IPS-11a (cell line): Measurements from ENCODE around the gene NR2F2.

Experiments
- H3K4me3 ChIP-seq: one replicate; pipeline ENCODE4 v1.5.1; 2013; ENCODE audit warnings: low read depth, low read length, control low read depth

NR2F2 gene

GRCh38 chr15:96316953-96317629 lies 13.4 kb upstream of the NR2F2 start:
- no peak overlapping the region for H3K4me3 ChIP-seq

- H3K4me3 ChIP-seq: no peak overlapping the region
These were observed 10.4 kb upstream of the NR2F2 start for GRCh38 chr15:96320107-96320506.

DNA sequence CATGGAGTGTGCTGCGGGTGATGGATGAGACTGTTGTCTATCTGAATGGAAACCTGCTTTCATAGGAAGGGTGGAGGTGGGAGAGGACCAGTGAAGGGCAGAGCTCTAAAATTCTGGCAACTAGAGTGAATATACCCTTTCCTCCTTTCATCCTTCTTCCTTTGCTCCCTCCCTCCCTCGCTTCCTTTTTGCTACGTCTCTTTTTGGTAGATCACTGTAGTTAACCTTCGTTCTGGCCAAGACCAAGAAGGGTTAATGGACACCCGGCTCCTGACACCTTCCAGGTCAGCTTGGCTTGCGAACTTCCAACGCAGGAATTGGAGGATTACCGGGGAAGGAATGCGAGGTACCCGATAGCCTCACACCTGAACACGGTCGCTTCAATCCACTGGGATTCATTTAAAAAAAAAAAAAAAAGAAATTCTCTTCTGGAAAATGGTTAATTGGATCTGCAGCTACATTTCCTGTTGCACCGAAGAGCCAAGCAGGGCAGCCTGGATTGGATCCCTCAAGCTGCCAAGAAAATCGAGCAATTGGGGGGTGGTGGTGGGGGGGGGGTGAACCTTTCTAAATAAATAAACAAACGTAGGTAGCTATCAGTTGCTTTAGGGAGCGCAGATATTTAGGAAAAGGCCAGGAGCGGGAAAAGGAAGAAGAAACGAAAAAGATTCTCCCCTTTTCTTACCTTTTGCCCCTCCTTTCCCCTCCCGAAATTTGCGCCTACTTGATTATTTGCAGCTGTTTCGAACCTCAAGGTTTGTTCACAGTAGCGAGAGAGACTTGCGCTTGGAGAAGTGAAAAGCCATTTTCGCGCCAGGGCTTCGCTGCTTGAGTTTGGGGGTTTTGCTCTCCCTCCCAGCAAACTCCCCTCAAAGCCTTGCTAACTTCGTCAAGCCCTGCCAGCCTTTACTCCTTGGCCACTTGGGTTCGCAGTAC lies 9.5 kb upstream of the NR2F2 start:
- H3K4me3 ChIP-seq: no peak overlapping the region

GRCh38 chr15:96321639-96322535 lies 8.6 kb upstream of the NR2F2 start:
- H3K4me3 ChIP-seq: no peak overlapping the region

GRCh38 chr15:96322536-96323318 lies 7.8 kb upstream of the NR2F2 start:
- H3K4me3 ChIP-seq: peak overlapping the region; percentile 13

DNA sequence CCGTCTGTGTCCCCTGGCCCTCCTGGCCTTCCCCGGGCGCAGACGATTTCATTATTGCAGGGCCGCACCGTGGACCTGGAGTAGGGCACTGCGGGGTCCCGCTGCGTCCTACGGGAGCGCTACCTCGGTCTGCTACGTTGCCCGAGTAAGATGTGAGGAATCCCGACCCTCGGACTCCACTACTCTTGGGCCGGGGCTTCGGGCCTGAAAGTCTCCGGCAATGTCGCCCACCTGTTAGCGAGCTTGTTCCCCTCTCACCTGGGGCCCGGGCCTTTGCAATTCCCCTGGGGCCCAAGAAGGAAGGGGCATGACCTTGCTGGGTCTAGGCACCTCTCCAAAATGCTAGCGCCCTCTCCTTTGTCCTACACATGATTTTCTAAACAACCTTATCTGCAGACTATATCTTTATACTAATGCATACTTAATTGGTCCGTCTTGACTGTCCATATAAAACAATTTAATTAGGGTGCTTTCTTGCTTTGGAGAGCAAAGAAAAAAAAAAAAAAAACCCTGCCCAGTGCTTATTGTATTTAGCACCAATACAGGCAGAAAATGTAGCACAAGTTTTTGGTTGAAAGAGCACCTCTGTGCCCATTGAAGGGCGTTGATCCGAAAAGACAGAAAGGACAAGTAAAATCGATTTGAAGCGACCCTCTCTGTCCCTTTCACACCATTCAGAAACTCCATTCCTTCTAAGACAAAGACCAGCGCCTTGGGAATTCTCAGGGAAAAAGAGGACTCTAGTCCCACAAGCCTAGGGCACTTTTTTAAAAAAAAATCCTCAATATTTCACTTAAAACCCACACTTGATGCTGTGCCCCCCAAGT lies 7.0 kb upstream of the NR2F2 start:
- no peak overlapping the region for H3K4me3 ChIP-seq

- H3K4me3 ChIP-seq: no peak overlapping the region
These were observed 6.2 kb upstream of the NR2F2 start for GRCh38 chr15:96324192-96324895.

GRCh38 chr15:96324940-96325540 lies 5.5 kb upstream of the NR2F2 start:
- no peak overlapping the region for H3K4me3 ChIP-seq

GRCh38 chr15:96325541-96326327 lies 4.8 kb upstream of the NR2F2 start:
- no peak overlapping the region for H3K4me3 ChIP-seq

DNA sequence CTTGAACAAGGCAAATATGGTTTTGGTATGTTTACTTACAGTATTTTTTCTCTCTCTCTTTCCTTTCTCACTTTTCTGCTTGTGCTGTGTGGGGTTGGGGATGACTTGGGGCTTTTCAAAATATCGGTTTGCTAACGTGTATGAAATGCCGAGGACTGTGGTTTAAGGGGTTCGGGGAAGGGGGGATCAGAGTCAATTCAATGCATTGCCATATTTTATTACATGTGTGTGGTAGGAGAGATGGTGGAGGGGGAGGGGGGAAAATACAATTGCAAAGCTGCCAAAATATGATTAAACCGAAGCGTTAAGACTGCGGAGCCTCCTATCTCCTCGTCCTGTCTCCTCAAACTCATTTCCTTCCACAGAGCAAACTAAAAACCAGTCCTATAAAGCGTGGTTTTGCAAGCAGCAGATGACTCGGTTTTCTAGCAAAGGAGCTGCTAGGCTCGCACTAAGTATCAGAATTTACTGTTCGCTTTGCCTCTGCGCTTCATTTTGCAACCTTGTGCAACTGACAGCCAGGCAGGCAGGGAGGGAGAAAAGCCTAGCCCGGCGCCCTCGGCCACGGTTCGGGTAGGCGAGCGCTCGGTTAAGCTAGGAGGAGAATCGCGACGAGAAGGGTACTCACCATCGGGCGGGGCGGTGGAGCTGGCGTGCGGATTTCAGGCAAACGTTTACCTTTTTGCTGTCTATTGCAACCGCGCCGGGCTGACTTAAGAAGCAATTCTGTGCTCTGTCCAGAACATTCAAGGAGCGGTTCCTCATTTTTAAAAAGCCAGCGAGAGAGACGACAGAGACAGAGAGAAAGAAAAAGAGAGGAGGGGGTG lies 4.0 kb upstream of the NR2F2 start:
- H3K4me3 ChIP-seq: peak overlapping the region; percentile 13

DNA sequence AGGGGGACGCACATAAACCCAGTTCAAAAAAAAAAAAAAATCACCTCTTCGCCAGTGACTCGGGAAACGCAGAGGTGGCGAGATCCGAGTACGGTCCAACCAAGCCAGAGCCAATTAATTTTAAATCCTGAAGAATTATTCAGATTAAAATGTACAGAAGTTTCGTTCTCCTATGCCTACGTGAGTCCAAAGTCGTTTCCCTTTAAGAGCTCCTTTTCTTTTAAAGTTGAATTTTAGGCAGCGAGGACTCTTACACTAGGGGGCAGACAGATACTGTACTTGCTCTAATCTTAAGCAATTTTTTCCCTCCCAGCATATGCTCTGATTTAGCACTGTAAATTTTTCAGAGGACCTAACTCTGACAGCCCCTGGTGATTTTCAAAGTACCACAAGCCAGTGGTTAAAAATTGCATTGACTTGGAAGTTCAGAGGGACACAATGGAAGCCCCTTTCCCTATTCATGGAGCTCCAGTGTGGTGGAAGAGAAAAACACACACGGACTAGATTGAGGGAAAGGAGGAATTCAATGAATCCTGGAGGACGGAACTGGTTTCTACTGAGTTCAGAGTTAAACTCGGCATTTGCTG lies 3.3 kb upstream of the NR2F2 start:
- peak overlapping the region; percentile 13 for H3K4me3 ChIP-seq

DNA sequence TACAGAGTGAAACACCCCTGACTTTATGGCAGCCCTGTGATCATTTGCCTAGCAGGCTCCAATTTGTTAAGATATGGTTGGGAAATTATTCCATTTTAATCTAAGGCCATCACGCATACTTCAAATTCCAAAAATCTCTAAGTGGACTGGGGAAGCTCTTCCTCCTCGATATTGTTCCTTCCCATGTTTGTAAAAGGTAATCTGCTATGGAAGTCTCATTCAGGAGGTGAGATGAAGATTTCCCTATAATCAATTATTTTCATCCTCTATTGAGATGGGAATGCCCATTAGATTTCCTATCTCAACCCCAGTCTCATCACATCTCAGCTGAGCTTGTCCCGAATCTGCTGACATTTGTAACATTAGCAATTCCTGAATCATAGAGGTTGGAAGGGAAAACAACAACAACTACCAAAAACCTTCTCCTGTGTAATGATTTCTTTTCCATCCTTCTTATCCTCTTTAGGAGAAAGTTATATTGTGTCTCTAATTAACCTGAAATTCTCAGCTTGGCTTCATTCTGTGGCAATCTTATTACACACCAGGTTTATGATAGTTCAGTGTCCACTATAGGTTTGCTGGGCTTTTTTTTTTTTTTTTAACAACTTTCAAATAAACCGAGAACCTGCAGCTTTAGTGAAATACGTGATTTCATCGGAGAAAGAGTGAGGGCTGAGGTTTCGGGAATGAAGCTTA lies 2.2 kb upstream of the NR2F2 start:
- H3K4me3 ChIP-seq: no peak overlapping the region

DNA sequence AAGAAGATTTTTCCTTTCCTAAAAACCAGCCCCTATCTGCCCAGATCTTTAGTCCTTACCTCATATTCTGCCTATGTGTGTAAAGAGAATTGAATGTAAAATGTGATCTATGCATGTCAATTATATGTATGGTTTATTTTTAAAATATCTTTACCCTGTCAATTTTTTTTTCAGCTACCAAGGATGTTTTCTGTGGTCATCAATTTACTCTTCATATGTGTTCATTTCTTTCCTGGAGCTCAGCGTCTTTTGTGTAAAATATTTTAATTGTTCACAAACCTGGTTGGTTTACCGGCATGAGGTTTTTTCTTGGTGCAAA lies 1.7 kb upstream of the NR2F2 start:
- H3K4me3 ChIP-seq: no peak overlapping the region

GRCh38 chr15:96329403-96329981 lies 1.0 kb upstream of the NR2F2 start:
- H3K4me3 ChIP-seq: no peak overlapping the region

- peak overlapping the region; percentile 30 for H3K4me3 ChIP-seq
These were observed 443 bp upstream of the NR2F2 start for GRCh38 chr15:96330064-96330449.
